Measurements from ENCODE around the gene ICAM1.

The ICAM1 gene

GRCh38 chr19:10245189-10245939, 25.6 kb upstream of the ICAM1 start:
- DNase-seq = no peak

GRCh38 chr19:10246511-10246910, 24.4 kb upstream of the ICAM1 start:
- DNase-seq = no peak

- peak; percentile 89 to 98 (median 96) for DNase-seq
Observed at GRCh38 chr19:10251792-10252694, 18.9 kb upstream of the ICAM1 start, which contains the start of gene MRPL4. TSS of gene MRPL4 (plus strand) at chr19:10252214. CDS start at chr19:10252254, 40 bp downstream.

GRCh38 chr19:10252707-10253106, 18.2 kb upstream of the ICAM1 start:
- no peak for DNase-seq

GRCh38 chr19:10254244-10254643, 16.7 kb upstream of the ICAM1 start:
- DNase-seq = no peak

- no peak for DNase-seq
Observed at GRCh38 chr19:10255358-10255757, 15.6 kb upstream of the ICAM1 start.

- DNase-seq = no peak
Observed at GRCh38 chr19:10256551-10256950, 14.4 kb upstream of the ICAM1 start.

GRCh38 chr19:10256970-10257615, 13.8 kb upstream of the ICAM1 start:
- no peak for DNase-seq

- DNase-seq = no peak
Observed at GRCh38 chr19:10258080-10258710, 12.7 kb upstream of the ICAM1 start.

GRCh38 chr19:10259162-10259905, 11.6 kb upstream of the ICAM1 start:
- DNase-seq = peak; percentile 74 to 90 (median 83)

- peak in 2 of 5 donors; percentile 19 to 66 for DNase-seq
Observed at GRCh38 chr19:10260141-10260584, 10.8 kb upstream of the ICAM1 start.

- DNase-seq = no peak
Observed at GRCh38 chr19:10262771-10263170, 8.1 kb upstream of the ICAM1 start.

- DNase-seq = no peak
Observed at GRCh38 chr19:10266706-10267105, 4.2 kb upstream of the ICAM1 start.

- no peak for DNase-seq
Observed at GRCh38 chr19:10268071-10268470, 2.8 kb upstream of the ICAM1 start.

- DNase-seq = peak; percentile 66 to 85 (median 78)
Observed at GRCh38 chr19:10269333-10270179, 1.4 kb upstream of the ICAM1 start.

- DNase-seq = peak in 4 of 5 donors; percentile 54 to 87 (median 56)
Observed at GRCh38 chr19:10270180-10270615, 722 bp upstream of the ICAM1 start.

- DNase-seq = peak in 1 of 5 donors; percentile 36
Observed at GRCh38 chr19:10271543-10272086, 695 bp downstream of the ICAM1 start.

- no peak for DNase-seq
Observed at GRCh38 chr19:10274589-10274988, 3.7 kb downstream of the ICAM1 start.

GRCh38 chr19:10277795-10278589, 7.1 kb downstream of the ICAM1 start:
- DNase-seq = no peak

GRCh38 chr19:10278935-10279334, 8.0 kb downstream of the ICAM1 start:
- no peak for DNase-seq
